ENCODE measurements around the gene SCGB1C1.

The SCGB1C1 gene

DNA sequence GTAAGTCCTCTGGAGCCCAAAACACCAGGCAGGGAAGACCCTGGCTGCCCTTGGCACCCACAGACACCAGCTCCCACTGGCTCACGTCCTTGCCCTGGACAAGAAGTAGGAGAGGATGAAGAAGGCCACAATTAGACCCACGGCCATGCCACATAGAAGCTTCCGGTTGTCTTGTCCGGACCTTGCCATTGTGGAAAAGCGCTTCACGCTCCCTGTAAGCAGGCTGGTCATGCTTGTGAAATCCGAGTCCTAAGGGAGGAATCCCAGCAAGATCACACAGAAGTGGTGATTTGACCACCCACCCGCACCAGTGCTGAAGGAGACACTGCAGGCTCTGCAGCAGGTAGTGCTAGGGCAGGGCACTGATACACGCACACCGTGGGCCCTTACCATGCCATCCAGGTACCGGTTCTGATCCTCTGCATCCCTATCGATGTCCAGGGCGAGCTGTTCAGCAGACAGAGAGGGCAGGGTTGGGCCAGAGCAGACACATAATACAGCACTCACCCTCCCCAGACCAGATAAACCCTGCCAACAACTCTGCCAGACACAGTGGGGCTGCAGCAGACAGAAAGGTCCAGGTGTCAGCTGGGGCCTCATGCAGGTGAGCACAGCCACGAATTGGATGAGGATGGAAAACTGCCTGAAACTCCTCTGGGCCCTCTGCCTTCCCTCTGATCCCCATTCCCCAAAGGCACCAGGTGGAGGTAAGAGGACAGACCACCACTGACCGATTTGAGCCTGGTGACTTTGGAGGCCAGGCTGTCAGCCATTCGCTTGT is 12.5 kb downstream of the SCGB1C1 start:
- no peak for DNase-seq

DNA sequence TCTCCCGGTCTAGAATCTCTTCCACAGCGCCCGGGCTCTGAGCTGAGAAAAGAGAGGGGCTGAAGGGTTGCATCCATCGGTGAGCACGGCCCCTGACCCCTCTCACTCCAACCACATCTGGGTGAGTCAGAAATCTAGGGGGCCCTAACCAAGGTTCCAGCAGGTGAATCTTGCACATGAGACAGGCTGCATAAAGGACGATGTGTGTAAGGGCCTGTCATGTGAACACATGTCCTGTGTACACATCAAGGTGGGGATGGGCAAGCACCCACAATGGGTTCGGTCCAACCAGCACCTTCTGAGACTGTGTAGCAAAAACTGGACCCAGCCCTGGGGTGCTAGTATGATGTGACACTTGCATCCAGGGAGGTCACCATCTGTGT is 13.1 kb downstream of the SCGB1C1 start:
- DNase-seq = no peak

DNA sequence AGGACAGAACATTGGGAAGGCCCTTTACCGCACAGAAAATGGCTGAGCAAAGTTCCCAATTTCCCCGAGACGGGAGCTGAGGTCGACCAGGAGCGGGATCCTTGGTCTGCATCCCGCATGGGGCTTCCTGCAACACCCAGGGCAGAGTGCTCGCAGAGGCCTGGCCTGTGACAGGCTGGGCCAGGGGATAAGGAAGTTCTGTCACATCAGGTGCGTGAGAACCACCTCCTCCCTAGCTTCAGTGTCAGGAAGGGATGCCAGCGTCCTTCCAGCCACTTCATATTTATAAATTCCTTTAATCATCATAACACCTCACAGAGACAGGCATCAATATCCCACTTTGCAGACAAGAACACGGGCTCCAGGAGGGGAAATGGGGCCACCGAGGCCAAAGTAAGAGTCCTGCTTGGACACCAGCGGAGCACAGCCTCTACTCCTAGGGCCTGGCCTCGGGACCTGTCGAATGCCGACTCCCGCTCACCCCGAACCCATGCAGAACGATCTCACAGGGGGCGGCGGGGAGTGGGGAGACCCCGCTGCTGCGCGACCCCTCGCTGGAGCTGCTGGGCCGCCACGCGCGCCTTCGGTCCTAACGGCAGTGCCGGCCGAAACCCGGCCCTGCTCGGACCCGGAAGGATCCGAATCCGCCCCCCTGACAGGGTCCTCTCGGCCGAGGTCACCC is 13.8 kb downstream of the SCGB1C1 start:
- no peak for DNase-seq

DNA sequence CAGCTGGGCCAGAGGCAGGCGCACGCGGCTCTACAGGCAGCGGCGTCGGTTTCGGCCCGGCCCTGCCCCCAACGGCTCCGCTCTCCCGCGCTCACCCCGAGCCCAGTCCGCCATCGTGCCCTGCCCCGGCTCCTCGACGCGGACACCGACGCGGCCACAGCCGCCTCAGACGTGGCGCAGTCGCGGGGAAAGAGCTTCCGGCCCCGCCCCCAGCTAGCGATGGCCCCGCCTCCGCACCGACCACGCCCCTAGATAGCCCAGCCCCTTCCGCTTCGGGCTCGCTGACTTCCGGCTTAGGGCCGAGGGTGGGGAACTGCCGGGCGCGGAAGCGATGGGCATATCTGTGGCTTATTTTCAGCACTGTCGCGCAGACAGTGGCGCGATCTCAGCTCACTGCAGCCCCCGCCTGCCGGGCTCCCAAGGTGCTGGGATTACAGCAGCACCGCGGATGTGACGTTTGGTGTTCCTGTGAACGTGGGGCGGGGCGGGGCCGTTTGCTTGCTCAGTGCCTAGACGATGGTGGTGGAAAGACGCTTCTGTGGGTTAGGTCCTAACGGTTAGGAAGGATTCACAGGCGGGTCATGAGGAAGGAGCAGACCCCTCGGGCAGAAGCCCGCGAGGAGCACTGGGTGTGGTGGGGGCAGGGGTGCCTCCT is 14.5 kb downstream of the SCGB1C1 start, which contains the start of the genes BET1L and RIC8A:
Gene BET1L (minus strand): TSS at position 192 of the 655 bp plus-strand sequence. CDS start 78 bp downstream, at position 114.
Gene RIC8A (plus strand): TSS at position 501 of the 655 bp plus-strand sequence. CDS start 1,147 bp downstream, outside the sequence.
- DNase-seq = peak; percentile 91 to 100 (median 96)

DNA sequence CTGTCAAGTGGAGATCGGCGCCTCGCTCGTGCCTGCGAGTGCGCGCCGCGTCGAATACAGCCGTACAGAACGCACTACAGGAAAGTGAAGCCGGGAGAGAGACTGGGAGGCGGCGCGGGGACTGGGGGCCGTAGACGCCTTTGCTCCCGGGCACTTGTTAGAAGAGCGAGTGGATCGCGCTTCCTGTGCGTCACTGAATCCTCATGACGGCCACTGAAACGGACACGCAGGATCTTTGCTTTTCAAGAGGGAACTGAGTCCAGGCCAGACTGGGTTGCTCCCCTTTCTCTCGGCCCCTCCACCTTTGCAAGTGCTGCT is 14.9 kb downstream of the SCGB1C1 start:
- no peak for DNase-seq

DNA sequence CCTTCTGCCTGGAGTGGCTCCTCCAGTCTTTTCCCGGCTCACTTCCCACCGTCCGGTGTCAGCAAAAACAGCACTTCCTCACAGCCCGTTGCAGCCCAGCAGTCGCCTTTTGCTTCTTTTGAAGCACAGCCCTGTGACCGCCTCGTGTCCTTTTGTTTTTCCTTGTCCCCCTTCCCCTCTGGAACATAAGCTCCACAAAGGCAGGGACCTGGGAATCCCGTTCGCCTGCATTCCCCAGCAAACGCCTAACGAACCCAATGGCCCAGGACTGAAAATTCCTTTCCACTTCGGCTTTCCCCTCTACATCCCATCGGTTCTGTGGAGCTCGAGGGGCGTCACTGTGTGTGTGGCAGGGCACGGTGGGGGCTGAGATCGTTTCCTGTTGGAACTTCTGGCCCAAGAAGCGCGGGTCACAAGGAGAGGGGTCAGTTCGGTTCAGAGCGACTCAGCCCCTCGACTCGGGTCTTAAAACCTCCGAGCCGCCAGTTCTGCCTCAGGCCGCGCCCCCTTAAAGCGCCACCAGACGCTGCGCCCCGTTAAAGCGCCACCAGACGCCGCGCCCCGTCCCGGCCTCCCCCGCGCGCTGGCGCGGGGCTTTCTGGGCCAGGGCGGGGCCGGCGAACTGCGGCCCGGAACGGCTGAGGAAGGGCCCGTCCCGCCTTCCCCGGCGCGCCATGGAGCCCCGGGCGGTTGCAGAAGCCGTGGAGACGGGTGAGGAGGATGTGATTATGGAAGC is 15.5 kb downstream of the SCGB1C1 start:
- peak; percentile 62 to 72 (median 66) for DNase-seq

DNA sequence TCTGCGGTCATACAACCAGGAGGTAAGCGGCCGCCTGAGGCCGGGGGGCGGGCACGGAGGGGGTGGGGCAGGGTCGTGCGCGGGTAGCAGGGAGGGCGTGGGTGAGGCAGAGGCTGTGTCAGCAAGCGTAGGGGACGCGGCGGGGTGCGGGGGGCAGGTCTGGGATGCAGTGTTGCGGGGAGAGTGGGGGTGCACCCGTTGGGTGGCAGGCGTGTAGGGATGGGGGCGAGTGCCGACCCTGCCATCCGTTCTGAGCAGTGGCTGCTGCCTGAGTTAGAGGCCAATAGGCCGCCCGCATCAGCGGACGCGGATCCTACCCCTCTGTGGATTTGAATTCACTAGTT is 16.0 kb downstream of the SCGB1C1 start:
- DNase-seq = no peak

DNA sequence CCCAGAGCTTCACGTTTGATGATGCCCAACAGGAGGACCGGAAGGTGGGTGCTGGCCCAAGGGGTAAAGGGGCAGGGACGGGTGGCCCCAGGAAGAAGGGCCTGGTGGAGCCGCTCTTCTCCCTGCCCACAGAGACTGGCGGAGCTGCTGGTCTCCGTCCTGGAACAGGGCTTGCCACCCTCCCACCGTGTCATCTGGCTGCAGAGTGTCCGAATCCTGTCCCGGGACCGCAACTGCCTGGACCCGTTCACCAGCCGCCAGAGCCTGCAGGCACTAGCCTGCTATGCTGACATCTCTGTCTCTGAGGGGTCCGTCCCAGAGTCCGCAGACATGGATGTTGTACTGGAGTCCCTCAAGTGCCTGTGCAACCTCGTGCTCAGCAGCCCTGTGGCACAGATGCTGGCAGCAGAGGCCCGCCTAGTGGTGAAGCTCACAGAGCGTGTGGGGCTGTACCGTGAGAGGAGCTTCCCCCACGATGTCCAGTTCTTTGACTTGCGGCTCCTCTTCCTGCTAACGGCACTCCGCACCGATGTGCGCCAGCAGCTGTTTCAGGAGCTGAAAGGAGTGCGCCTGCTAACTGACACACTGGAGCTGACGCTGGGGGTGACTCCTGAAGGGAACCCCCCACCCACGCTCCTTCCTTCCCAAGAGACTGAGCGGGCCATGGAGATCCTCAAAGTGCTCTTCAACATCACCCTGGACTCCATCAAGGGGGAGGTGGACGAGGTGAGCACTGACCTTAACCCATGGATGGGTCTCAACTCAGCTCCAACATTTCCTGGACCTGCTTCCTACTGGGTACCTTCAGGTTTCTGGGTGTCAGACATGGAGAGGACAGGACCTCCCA is 16.6 kb downstream of the SCGB1C1 start:
- DNase-seq = no peak

DNA sequence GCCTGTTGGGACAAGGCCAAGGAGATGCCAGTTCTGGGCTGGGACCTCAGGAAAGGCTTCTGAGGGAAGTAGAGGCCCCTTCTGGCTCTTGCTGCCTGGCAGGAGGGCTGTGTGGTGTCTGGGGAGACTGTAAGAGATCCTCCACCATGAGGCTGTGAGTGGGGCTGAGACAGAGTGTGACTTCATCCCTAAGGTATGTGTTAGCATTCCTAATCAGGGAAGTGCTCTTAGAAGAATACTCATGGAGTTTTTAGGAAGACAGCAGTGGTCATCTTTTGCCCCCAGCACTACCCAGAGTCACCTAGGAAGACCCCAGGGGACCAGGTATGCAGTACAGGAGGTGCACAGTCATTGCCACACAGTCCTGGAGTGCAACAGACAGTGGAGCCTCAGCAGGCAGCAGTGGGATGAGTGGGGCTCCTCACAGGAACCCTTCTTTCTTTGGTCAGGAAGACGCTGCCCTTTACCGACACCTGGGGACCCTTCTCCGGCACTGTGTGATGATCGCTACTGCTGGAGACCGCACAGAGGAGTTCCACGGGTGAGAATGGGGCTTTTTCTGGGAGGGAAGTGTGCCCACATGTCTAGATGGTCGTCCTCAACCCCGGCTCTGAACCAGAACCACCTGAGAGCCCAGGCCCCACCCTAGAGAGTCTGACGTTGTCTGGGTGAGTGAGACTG is 17.4 kb downstream of the SCGB1C1 start:
- DNase-seq = no peak

DNA sequence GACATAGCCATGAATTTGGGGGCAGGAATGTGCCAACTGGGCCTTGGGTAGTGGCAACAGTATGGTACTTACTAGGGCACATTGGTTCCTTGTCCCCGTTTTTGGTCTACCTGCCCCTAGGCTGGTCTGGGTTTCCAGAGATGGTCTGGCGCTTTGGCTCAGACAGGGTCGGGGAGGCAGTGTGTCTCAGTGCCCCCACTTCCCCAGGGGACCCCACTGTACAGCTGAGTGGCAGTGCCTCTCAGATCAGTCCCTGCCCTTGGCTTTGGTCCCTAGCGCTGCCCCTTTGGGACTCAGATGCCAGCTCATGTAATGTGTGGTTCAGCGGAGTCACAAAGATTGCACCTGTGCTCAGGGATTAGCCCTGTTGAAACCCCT is 17.9 kb downstream of the SCGB1C1 start:
- DNase-seq = no peak

DNA sequence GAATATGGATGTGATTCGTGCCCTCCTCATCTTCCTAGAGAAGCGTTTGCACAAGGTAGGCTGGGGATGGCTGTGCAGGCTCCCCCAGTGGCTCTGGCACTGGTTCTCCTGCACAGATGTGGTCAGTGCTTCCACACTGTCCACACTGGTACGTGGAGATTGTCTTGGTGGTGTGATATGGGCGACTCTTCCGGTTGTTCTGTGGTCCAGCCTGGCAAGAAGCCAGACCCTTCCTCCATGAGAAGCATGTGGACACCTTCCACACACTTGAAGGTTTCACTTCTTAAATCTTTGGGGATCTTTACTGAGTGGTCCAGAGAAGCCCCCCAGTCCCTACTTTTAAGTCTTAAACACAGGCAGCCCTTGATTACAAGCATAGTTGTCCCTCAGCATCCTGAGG is 18.4 kb downstream of the SCGB1C1 start:
- DNase-seq = no peak

DNA sequence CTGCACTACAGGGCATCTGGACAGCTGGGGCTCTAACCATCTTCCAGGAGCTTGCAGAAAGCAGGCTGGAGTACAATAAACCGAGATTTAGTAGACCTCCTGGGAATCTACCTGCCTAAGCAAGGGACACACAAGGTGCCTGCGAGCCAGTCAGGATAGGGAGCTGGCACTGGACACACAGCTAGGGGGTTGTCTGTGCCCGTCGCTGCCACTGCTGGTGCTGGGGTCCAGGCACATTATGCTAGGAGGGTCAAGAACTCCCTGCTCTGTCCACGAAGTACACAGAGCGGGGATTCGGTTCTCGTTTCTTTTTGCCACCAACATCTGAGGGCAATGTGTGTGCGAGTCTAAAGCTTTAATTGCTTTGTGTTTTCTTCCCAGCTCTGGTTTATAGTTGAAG is 18.9 kb downstream of the SCGB1C1 start:
- DNase-seq = no peak

DNA sequence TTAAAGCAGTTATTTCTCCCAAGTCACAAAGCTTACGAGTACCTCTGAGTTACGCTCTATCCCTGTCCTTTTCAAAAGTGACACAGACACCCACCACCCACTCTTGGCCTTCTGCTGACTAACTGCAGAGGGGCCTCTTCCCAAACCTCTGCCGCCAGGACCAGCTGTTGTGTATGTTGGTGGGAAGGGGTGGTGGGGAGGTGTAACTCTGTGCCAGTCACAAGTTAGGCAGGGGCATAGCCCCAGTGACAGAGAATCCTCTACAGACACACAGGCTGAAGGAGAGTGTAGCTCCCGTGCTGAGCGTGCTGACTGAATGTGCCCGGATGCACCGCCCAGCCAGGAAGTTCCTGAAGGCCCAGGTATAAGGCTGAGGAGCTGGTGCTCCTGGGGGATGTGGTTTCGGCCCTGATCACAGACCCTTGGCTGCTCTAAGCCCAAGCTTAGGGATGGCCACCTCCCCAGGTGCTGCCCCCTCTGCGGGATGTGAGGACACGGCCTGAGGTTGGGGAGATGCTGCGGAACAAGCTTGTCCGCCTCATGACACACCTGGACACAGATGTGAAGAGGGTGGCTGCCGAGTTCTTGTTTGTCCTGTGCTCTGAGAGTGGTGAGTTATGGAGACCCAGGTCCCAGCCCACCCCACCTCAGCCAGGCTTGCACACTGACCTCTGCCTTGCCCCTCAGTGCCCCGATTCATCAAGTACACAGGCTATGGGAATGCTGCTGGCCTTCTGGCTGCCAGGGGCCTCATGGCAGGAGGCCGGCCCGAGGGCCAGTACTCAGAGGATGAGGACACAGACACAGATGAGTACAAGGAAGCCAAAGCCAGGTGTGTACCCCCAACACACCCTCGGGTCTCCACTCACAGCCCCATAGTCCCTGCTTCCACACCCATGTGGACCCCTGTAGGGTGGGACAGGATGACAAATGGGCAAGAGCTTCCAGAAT is 19.5 kb downstream of the SCGB1C1 start:
- DNase-seq = no peak

DNA sequence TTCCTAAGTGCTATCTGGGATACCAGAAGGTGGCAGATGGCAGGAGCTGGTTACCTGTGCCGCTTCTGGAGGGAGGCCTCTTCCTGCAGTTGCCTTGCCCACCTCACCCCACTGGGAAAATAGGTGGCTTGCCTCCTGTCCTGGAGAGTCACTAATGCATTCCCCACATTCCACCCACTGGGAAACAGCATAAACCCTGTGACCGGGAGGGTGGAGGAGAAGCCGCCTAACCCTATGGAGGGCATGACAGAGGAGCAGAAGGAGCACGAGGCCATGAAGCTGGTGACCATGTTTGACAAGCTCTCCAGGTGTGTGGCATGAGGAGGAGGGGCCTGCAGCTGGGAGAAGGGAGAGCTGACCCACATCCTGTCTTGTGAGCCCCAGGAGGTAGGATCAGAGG is 20.2 kb downstream of the SCGB1C1 start:
- DNase-seq = no peak

DNA sequence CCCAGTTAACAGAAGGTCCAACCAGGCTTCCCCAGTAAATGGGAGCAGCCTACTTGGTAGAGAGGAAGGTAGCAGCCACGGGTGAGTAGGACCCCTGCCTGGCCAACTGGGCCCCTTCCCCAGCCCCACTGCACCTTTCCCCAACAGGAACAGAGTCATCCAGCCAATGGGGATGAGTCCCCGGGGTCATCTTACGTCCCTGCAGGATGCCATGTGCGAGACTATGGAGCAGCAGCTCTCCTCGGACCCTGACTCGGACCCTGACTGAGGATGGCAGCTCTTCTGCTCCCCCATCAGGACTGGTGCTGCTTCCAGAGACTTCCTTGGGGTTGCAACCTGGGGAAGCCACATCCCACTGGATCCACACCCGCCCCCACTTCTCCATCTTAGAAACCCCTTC is 21.2 kb downstream of the SCGB1C1 start:
- no peak for DNase-seq

DNA sequence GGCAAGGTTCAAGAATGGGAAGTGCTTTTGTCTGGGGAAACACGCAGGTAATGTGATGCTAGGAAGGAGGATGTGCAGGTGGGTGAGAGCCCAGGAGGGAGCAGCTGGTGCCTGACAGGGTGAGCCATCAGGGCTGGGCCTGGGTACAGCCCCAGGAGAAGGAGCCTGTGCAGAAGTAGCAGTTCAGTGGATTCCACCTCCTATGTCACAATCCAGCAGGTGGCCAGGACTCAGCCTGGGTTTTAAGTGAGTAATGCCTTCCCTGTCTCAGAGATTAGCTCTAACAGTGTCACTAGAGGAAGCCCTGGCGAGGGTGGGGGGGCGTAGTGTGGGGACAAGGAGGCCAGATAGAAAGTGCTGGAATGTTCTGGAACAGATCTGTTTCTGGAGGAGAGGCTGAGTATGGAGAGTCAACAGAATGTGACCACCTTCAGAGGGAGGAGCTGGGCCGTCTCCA is 22.7 kb downstream of the SCGB1C1 start:
- no peak for DNase-seq

DNA sequence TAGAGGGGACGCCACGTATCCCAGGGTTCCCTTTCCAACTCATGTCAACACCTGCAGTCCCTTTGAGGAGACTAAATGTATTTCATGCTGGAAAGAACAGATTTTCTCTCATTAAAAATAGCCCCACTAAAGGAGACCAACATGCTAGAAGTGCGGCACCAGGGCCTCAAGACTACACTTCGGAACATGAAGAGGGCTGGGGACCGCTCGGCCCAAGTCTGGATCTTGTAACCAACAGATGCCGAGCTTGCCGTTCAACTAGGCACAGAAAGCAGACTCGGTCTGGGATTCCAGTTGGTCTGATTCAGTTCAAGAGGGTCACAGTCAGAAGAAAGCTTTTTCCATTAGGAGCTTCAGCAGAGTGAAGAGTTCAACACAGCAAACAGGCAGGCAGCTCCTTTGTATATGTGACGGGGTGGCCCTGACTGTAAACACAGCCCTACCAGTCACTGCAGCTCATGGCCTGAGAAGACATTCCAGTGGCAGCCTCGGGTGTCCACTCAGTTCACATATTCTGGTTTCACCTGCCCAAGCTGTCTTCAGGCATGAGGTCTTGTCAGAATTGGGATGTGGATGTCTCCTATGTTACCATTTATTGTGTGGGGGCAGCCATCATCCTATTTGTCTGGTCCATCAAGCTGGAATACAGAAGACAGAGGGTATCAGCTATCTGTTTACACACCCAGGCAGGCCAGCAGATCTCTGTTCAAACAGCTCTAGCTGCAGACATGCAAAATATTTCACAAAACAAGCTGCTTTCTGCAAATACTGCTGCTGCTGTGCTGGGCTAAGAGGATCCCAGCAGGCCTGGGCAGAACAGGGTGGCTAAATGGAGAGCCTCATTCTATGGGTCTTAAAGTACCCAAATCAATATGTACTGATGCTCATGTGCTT is 23.4 kb downstream of the SCGB1C1 start:
- no peak for DNase-seq

DNA sequence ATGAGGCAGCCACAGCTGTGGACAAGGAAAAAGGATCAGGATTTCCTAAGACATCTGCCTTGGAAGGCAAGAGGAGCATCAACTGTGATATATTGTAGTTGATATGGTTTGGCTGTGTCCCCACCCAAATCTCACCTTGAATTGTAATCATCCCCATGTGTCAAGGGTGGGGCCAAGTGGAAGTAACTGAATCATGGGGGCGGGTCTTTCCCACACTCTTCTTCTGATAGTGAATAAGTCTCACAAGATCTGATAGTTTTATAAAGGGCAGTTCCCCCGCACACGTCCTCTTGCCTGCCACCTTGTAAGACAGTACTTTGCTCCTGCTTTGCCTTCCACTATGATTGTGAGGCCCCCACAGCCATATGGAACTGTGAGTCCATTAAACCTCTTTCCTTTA is 24.8 kb downstream of the SCGB1C1 start:
- no peak for DNase-seq

DNA sequence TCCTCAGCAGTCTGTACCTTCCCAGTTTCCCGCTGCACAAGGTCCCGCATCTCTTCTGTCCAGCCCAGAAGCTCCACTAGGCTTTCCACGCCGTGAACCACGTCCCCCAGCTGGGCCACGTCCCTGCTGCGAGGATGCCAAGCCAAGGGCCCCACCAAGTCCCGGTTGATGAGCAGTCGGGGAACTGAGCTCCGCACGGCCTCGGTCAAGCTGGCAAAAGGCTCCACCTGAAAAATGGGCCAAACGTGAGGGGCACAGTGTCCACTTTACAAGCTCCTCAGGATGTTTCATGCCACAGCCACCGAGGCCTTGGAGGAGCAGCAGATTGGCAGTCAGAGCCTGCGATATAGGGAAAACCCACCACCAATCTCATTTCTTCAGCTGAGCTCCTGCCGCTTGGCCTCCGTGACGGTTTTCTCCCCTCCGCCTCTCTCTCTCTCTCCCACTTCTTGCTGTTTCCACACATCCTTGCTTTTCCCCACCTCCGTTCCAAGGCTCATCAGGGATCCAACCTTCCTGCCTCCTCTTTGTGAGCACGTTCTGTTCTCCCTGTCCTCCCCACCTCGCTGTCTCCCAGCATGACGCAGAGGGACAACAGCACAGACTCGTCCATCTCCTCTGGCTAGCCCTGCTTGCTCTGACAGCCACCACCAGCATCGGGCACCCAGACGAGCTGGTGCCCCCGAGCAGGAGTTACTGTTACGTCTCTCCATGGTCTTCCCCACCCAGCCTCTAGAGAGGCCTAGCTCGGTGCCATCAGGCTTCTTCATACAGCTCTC is 26.1 kb downstream of the SCGB1C1 start:
- DNase-seq = no peak

Data from activated CD4-positive, CD25-positive, alpha-beta regulatory T cell (primary cell).